22Rv1 (cell line): ENCODE data around the gene RAC2.

Source experiments
- H3K27ac ChIP-seq: fragments of 450-650 bp; 2 replicates; pipeline ENCODE4 v1.5.1; 2017
- CTCF ChIP-seq: fragments of 450-650 bp; IDR thresholded peaks from 2 replicates; pipeline ENCODE4 v1.5.1; 2017; ENCODE audit warnings: mild to moderate bottlenecking
- ZFX ChIP-seq: fragments of 450-650 bp; IDR thresholded peaks from 2 replicates; pipeline ENCODE4 v1.6.1; 2017; ENCODE audit warnings: antibody characterized with exemption, borderline replicate concordance

The RAC2 gene

GRCh38 chr22:37275134-37275533 is 31.1 kb upstream of the RAC2 start:
- H3K27ac ChIP-seq: no peak overlapping the region
- TF ChIP-seq CTCF: no peak
- TF ChIP-seq ZFX: no peak

- H3K27ac ChIP-seq: no peak overlapping the region
- no peak for TF ChIP-seq ZFX
- TF ChIP-seq CTCF: no peak
Observed at GRCh38 chr22:37274380-37274862, 30.4 kb upstream of the RAC2 start.

GRCh38 chr22:37273846-37274225 is 29.8 kb upstream of the RAC2 start:
- H3K27ac ChIP-seq: no peak overlapping the region

GRCh38 chr22:37273126-37273845 is 29.2 kb upstream of the RAC2 start:
- no peak for TF ChIP-seq ZFX
- TF ChIP-seq CTCF: no peak
- no peak overlapping the region for H3K27ac ChIP-seq

More at GRCh38 chr22:37273846-37274225, 29.8 kb upstream of the RAC2 start:
- no peak for TF ChIP-seq CTCF
- no peak for TF ChIP-seq ZFX

- no peak overlapping the region for H3K27ac ChIP-seq
- TF ChIP-seq ZFX: no peak
- no peak for TF ChIP-seq CTCF
Observed at GRCh38 chr22:37270928-37271650, 27.0 kb upstream of the RAC2 start.

GRCh38 chr22:37269936-37270678 is 26.0 kb upstream of the RAC2 start:
- TF ChIP-seq CTCF (no peak), ZFX (no peak)
- no peak overlapping the region for H3K27ac ChIP-seq
